HUES6 (cell line): ENCODE data around the gene ERICH2.

Experiments
- H3K27ac ChIP-seq: 2 replicates; pipeline ENCODE4 v1.7.0; 2013; ENCODE audit warnings: low read depth, mild to moderate bottlenecking, low read length, inconsistent platforms
- H3K27me3 ChIP-seq: 2 replicates; pipeline ENCODE4 v1.6.1; 2013; ENCODE audit warnings: low read length; ENCODE audit not compliant: control insufficient read depth, insufficient read depth
- H3K36me3 ChIP-seq: 2 replicates; pipeline ENCODE4 v1.6.1; 2013; ENCODE audit warnings: low read length; ENCODE audit not compliant: control insufficient read depth, insufficient read depth
- H3K4me1 ChIP-seq: 2 replicates; pipeline ENCODE4 v1.6.1; 2013; ENCODE audit warnings: low read length; ENCODE audit not compliant: control insufficient read depth, insufficient read depth
- H3K4me3 ChIP-seq: 2 replicates; pipeline ENCODE4 v1.5.1; 2013; ENCODE audit warnings: low read depth, low read length
- H3K9ac ChIP-seq: one replicate; pipeline ENCODE4 v1.6.1; 2013; ENCODE audit warnings: mild to moderate bottlenecking, low read length
- H3K9me3 ChIP-seq: 2 replicates; pipeline ENCODE4 v1.6.1; 2013; ENCODE audit warnings: low read depth, low read length; ENCODE audit not compliant: control insufficient read depth, insufficient read depth

Gene ERICH2

DNA sequence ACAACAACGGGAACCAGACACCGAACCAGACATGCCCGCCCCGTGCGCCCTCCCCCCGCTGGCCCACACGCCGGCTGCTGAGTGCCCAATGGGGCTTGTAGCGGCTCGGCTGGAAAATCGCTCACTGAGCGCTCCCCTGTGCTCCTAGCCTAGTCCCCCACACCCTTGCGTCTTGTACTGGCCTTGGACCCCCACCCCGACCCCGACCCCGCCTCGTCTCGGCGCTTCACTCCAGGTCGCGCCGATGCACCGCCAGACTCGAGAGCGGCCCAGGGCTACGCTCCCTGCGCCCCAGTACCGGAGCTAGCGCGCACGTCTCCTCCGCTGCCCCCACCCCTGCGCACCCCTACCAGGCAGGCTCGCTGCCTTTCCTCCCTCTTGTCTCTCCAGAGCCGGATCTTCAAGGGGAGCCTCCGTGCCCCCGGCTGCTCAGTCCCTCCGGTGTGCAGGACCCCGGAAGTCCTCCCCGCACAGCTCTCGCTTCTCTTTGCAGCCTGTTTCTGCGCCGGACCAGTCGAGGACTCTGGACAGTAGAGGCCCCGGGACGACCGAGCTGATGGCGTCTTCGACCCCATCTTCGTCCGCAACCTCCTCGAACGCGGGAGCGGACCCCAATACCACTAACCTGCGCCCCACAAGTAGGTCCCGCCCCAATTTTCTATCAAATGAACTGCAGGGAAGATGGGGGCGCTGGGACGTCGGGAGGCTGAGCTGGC is 48.0 kb downstream of the ERICH2 start:
- H3K4me1 ChIP-seq: peaks cover 45% of the 10 kb centered on the region
- H3K4me3 ChIP-seq: peak overlapping the region; percentile 76

DNA sequence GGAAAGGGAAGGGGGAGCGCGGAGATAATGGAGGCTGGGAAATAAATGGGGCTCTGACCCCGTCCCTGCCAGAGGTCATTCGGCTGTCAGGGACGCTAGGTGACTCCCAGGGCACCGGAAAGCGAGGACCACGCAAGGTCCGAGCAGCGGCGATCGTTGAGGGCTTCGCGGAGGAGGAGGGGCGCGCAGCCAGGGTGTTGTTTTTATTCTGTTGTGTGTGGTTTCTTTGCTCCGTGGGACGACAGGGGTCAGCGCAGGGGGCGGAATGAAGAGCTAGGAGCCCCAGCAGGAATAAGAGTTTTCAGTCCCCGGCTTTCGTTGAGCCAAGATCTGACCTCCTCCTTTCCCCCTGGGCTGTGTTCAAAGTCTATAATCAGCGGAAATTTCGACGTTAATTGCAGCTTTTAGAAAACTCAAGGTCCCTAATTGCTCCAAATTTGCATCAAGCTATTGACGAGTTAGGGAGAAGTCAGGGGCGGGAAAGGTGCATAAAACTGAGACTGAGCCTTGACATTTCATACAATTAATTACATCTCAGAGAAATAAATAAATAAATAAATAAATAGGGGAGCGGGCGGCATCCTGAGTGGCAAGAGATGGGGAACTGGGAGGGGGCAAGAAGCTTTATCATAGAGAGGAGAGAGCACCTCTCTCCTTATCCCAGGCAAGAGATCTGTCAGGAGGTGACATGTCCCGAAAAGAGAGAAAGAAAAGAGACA is 48.7 kb downstream of the ERICH2 start:
- Histone ChIP-seq H3K4me3 (peak overlapping the region; percentile 76), H3K36me3 (peaks cover 5% of the 10 kb centered on the region; the same call in 1 of the 2 replicates), H3K27ac (no peak overlapping the region)

More for the DNA sequence above, 48.0 kb downstream of the ERICH2 start:
- H3K36me3 ChIP-seq: peaks cover 5% of the 10 kb centered on the region; the same call in 1 of the 2 replicates
- no peaks in the 10 kb centered on the region for H3K9me3 ChIP-seq
- H3K27ac ChIP-seq: no peak overlapping the region; the same call in 1 of the 2 replicates
- H3K27me3 ChIP-seq: peaks cover 98% of the 10 kb centered on the region
- peak overlapping the region; percentile 90 for H3K9ac ChIP-seq

GRCh38 chr2:170819680-170820664 is 49.8 kb downstream of the ERICH2 start:
- Histone ChIP-seq H3K4me1 (peaks cover 47% of the 10 kb centered on the region), H3K4me3 (peak overlapping the region; percentile 21), H3K27me3 (peaks cover 98% of the 10 kb centered on the region), H3K27ac (no peak overlapping the region), H3K36me3 (peaks cover 5% of the 10 kb centered on the region; the same call in 1 of the 2 replicates), H3K9ac (no peak overlapping the region), H3K9me3 (no peaks in the 10 kb centered on the region)

More for the DNA sequence above, 48.7 kb downstream of the ERICH2 start:
- Histone ChIP-seq H3K9ac (peak overlapping the region; percentile 86), H3K27me3 (peaks cover 96% of the 10 kb centered on the region), H3K4me1 (peaks cover 49% of the 10 kb centered on the region), H3K9me3 (no peaks in the 10 kb centered on the region)

GRCh38 chr2:170820757-170821530 is 50.8 kb downstream of the ERICH2 start:
- H3K4me3 ChIP-seq: peak overlapping the region; percentile 61
- H3K4me1 ChIP-seq: peaks cover 47% of the 10 kb centered on the region

GRCh38 chr2:170821531-170822289 is 51.5 kb downstream of the ERICH2 start:
- Histone ChIP-seq H3K4me3 (peak overlapping the region; percentile 61; the same call in 1 of the 2 replicates), H3K9ac (no peak overlapping the region), H3K4me1 (peaks cover 47% of the 10 kb centered on the region), H3K27me3 (peaks cover 91% of the 10 kb centered on the region), H3K9me3 (no peaks in the 10 kb centered on the region), H3K27ac (no peak overlapping the region), H3K36me3 (peaks cover 11% of the 10 kb centered on the region; the same call in 1 of the 2 replicates)

More at GRCh38 chr2:170820757-170821530, 50.8 kb downstream of the ERICH2 start:
- Histone ChIP-seq H3K27ac (no peak overlapping the region), H3K9ac (no peak overlapping the region), H3K27me3 (peaks cover 95% of the 10 kb centered on the region), H3K36me3 (peaks cover 11% of the 10 kb centered on the region; the same call in 1 of the 2 replicates), H3K9me3 (no peaks in the 10 kb centered on the region)

GRCh38 chr2:170822290-170823087 is 52.3 kb downstream of the ERICH2 start:
- H3K27me3 ChIP-seq: peaks cover 85% of the 10 kb centered on the region
- peak overlapping the region; percentile 1 for H3K9ac ChIP-seq
- peak overlapping the region; percentile 61 for H3K4me3 ChIP-seq

DNA sequence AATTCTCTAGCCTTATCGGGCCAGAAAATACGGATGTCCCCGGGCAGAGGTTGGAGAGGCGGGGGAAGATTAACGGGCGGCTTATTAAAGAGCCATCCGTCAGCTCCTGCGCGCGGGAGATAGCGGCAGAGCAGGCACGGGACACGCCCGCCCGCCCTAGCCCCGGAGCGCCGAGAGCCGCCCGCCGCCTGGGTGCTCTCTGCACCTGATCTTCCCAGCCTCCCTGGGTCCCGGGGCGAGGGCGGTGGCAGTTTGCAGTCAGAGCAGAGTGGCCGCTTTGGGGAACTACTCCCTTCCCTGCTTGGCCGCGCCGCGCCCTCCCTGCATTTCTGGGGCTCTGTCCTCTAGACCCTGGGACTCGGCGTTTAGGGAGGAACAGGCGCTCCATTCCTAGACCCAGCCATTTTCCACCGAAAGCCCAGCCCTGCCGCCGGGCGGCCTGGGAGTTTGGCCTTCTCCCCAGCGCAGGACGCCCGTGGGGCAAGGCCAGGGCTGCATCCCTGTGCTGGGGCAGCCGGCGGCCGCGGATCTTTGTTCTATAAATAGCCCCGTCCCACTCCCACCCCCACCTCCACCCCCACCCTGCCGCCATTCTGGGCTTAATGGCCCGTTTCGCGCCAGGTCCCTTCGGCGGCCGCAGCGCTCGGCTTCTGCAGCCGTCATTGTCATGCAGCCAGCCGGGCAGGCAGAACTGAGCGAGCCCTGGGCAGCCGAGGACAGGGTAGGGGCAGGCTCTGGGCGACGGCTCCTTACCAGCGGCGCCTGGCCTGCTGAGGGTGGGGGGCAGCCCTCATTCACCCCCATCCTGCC is 53.1 kb downstream of the ERICH2 start:
- peaks cover 44% of the 10 kb centered on the region for H3K4me1 ChIP-seq
- H3K36me3 ChIP-seq: peaks cover 11% of the 10 kb centered on the region; the same call in 1 of the 2 replicates
- H3K27ac ChIP-seq: peak overlapping the region; percentile 43; the same call in 1 of the 2 replicates
- peaks cover 81% of the 10 kb centered on the region for H3K27me3 ChIP-seq
- peak overlapping the region; percentile 80 for H3K9ac ChIP-seq
- H3K4me3 ChIP-seq: peak overlapping the region; percentile 61
- no peaks in the 10 kb centered on the region for H3K9me3 ChIP-seq

More at GRCh38 chr2:170822290-170823087, 52.3 kb downstream of the ERICH2 start:
- H3K36me3 ChIP-seq: peaks cover 11% of the 10 kb centered on the region; the same call in 1 of the 2 replicates
- H3K27ac ChIP-seq: no peak overlapping the region; the same call in 1 of the 2 replicates
- peaks cover 47% of the 10 kb centered on the region for H3K4me1 ChIP-seq
- no peaks in the 10 kb centered on the region for H3K9me3 ChIP-seq

DNA sequence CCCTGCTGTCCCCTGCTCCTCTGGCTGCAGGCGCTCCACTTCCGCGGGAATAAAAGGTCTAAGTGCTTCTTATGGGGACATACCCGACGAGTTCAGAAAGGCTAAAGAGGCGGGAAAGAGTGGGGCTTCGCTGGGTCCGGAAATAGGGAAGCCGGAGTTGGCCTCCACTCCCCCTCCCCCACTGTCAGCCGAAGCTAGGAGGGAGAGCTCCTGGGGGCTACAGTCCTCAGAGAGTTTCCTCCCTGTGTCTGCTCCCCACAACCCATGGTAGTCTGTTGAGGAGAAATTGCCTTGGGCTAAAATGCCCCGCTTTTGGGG is 53.7 kb downstream of the ERICH2 start:
- no peaks in the 10 kb centered on the region for H3K9me3 ChIP-seq
- peak overlapping the region; percentile 61 for H3K4me3 ChIP-seq
- peak overlapping the region; percentile 65 for H3K9ac ChIP-seq
- peaks cover 76% of the 10 kb centered on the region for H3K27me3 ChIP-seq
- H3K4me1 ChIP-seq: peaks cover 43% of the 10 kb centered on the region
- H3K36me3 ChIP-seq: peaks cover 13% of the 10 kb centered on the region; the same call in 1 of the 2 replicates
- H3K27ac ChIP-seq: no peak overlapping the region; the same call in 1 of the 2 replicates
